Neuron (in vitro differentiated cells): ENCODE measurements around the gene FAM227B.

Experiments
- H2AFZ ChIP-seq: one replicate; pipeline ENCODE4 v1.6.1; 2013; ENCODE audit warnings: low read depth, mild to moderate bottlenecking, inconsistent platforms, low read length, moderate library complexity
- H3K27me3 ChIP-seq: one replicate; pipeline ENCODE4 v1.6.1; 2013; ENCODE audit warnings: low read length; ENCODE audit not compliant: insufficient read depth
- H3K36me3 ChIP-seq: one replicate; pipeline ENCODE4 v1.6.1; 2013; ENCODE audit warnings: low read length; ENCODE audit not compliant: insufficient read depth
- H3K4me1 ChIP-seq: one replicate; pipeline ENCODE4 v1.6.1; 2013; ENCODE audit warnings: low read length; ENCODE audit not compliant: insufficient read depth
- H3K4me3 ChIP-seq: 2 replicates; pipeline ENCODE4 v1.5.1; 2013; ENCODE audit warnings: mild to moderate bottlenecking, low read length, moderate library complexity
- H3K9me3 ChIP-seq: one replicate; pipeline ENCODE4 v1.6.1; 2013; ENCODE audit warnings: low read length

Gene FAM227B

DNA sequence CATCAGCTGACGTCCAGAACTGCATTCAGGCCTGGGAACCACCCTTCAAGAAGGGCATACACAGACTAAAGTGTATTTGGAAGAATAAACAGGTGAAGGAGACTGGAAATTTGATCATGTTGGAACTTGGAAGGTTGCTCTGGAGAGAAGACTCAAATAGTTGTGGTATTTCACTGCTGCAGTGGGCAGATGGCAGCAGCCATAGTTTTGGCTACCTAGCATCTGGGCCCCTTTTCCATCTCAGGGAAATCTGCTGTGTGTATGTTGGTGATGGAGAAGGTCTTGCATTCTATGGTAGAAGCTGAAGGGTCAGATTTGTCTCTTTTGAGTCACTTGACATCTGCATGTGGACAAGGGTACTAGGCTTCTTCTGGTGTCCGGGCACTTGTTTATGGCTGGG is 311.9 kb downstream of the FAM227B start:
- Histone ChIP-seq H3K36me3 (peaks cover 2% of the 10 kb centered on the region), H3K9me3 (no peaks in the 10 kb centered on the region), H2AFZ (no peak overlapping the region), H3K4me1 (no peaks in the 10 kb centered on the region), H3K27me3 (no peaks in the 10 kb centered on the region), H3K4me3 (no peak overlapping the region)

DNA sequence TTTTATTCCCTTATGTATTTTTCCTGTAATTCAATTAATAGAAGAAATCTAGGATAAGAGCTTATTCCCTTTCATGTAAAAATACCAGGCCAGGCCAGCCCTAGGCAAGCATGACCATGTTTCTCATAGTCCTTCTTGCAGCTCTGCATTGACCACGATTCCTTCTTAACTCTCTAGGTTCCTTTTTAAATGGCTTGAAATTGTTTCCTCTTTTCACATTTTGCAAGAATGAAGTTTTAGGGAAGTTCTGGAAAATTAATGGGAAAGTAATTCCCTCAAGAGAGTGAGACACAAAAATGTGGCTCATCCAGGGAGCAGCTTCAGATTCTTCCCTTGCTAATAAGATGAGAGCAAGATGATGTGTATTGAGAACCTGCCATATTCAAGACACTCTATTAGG is 314.1 kb downstream of the FAM227B start:
- no peak overlapping the region for H3K4me3 ChIP-seq
- H3K27me3 ChIP-seq = no peaks in the 10 kb centered on the region
- H2AFZ ChIP-seq = no peak overlapping the region
- H3K36me3 ChIP-seq = peaks cover 5% of the 10 kb centered on the region
- H3K4me1 ChIP-seq = no peaks in the 10 kb centered on the region
- H3K9me3 ChIP-seq = no peaks in the 10 kb centered on the region

DNA sequence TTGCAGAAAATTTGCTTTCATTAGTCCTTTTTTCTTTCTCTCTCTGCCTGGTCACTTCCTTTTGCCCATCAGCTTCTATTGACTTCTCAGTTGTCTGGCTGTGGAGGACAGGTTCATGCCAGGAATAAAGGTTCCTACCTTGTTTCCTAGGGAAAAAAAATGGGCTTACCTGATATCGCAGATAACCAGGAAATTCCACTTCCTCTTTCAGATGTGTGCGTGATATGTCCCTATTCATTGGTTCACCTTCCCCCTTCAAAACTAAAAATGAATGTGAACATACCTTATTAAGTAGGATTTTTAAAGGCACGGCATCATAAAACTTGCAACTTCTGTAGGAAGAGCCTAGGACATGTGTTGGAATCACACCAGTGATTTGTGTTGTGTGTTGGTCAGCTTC is 317.6 kb downstream of the FAM227B start:
- Histone ChIP-seq H3K4me1 (no peaks in the 10 kb centered on the region), H3K27me3 (no peaks in the 10 kb centered on the region), H3K4me3 (no peak overlapping the region), H2AFZ (no peak overlapping the region), H3K36me3 (peaks cover 5% of the 10 kb centered on the region), H3K9me3 (no peaks in the 10 kb centered on the region)

DNA sequence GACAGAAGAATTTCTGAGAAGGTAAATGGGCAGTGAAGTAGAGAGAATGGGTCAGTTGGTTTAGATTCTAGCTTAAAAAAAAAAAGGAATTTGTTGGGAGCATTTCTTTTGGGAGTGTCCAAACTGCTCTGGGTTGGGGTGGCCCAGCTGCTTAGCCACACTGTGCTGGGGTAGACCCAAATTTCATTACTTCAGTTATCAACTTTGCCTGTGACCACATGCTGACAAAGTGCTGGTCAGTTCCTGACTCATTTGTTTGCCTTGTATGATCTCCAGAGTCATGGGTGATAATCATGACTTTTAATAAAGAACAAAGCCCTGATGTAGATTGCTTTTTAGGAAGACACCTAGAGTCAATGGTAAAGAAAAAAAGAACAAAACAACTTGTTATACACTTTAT is 319.1 kb downstream of the FAM227B start:
- no peaks in the 10 kb centered on the region for H3K27me3 ChIP-seq
- no peaks in the 10 kb centered on the region for H3K9me3 ChIP-seq
- H3K4me3 ChIP-seq = no peak overlapping the region
- H3K4me1 ChIP-seq = no peaks in the 10 kb centered on the region
- no peak overlapping the region for H2AFZ ChIP-seq
- H3K36me3 ChIP-seq = peaks cover 5% of the 10 kb centered on the region

DNA sequence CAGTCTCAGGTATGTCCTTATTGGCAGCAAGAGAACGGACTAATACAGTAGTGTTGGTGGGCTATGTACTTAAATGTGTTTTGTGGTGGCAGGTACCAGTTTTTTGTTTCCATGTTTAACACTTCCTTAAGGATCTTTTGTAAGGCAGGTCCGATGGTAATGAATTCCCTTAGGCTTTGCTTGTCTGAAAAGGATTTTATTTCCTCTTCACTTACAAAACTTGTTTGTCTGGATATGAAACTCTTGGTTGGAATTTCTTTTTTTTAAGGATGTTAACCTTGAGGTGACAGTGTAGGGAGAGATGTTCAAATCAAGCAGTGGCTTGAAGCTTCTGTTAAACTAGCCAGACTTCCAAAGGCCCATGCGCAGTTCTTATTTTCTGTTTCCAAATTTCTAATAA is 319.8 kb downstream of the FAM227B start:
- H3K27me3 ChIP-seq = no peaks in the 10 kb centered on the region
- no peak overlapping the region for H2AFZ ChIP-seq
- no peak overlapping the region for H3K4me3 ChIP-seq
- H3K4me1 ChIP-seq = no peaks in the 10 kb centered on the region
- H3K36me3 ChIP-seq = peaks cover 5% of the 10 kb centered on the region
- H3K9me3 ChIP-seq = no peaks in the 10 kb centered on the region

DNA sequence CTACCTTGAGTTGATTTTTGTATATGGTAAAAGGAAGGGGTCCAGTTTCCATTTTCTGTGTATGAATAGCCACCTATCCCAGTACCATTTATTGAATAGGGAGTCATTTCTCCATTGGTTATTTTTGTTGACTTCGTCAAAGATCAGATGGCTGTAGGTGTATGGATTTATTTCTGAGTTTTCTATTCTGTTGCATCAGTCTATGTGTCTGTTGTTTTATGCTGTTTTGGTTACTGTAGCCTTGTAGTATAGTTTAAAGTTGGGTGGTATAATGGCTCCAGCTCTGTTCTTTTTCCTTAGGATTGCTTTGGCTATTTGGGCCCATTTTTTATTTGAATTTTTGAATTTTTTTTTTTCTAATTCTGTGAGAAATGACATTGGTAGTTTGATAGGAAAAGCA is 323.0 kb downstream of the FAM227B start:
- Histone ChIP-seq H3K4me3 (no peak overlapping the region), H3K4me1 (no peaks in the 10 kb centered on the region), H3K9me3 (no peaks in the 10 kb centered on the region), H3K36me3 (no peaks in the 10 kb centered on the region), H2AFZ (no peak overlapping the region), H3K27me3 (no peaks in the 10 kb centered on the region)

DNA sequence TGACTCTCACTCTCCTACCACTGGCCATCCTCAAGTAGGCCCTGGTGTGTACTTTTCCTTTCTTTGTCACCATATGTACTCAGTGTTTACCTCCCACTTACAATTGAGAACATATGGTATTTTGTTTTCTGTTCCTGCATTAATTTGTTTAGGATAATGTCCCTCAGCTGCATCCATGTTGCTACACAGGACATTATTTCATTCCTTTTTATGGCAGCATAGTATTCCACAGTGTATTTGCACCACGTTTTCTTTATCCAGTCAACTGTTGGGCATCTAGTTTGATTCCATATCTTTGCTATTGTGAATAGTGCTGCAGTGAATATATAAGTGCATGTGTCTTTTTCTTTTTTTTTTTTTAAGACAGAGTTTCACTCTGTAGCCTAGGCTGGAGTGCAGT is 324.4 kb downstream of the FAM227B start:
- H3K27me3 ChIP-seq = no peaks in the 10 kb centered on the region
- H3K4me1 ChIP-seq = peaks cover 2% of the 10 kb centered on the region
- no peaks in the 10 kb centered on the region for H3K36me3 ChIP-seq
- H2AFZ ChIP-seq = no peak overlapping the region
- no peaks in the 10 kb centered on the region for H3K9me3 ChIP-seq
- H3K4me3 ChIP-seq = no peak overlapping the region

DNA sequence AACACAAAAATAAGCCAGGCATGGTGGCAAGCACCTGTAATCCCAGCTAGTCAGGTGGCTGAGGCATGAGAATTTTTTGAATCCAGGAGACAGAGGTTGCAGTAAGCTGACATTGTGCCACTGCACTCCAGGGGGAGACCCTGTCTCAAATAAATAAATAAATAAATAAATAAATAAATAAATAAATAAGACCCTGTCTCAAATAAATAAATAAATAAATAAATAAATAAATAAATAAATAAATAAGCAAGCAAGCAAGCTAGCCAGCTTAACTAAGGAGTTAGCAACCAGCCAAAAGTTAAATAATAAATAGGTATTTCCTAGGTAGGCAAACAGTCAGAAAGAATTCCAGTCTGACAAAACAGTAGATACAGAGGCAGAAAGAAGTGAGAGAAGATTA is 326.7 kb downstream of the FAM227B start:
- Histone ChIP-seq H3K4me1 (peaks cover 5% of the 10 kb centered on the region), H2AFZ (no peak overlapping the region), H3K4me3 (no peak overlapping the region), H3K36me3 (no peaks in the 10 kb centered on the region), H3K27me3 (no peaks in the 10 kb centered on the region), H3K9me3 (no peaks in the 10 kb centered on the region)

DNA sequence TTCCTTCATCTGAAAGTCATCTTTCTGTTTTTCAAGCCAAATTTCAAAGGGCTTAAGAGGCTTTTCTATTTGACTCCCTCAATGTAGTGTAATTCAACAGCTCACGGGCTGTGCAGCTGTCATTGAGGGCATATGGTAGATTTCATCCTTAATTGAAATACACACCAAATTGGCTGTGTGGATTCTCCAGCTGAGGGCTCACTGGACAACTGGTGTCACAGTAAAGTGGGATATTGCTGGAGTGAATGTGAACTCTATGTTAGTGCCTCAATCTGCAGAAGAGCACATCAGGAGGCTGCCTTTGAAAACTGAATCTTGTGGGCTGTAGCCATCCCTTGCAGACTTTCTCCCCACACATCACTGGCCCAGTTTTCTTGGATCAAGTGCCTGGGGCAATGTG is 330.4 kb downstream of the FAM227B start:
- peaks cover 3% of the 10 kb centered on the region for H3K36me3 ChIP-seq
- no peaks in the 10 kb centered on the region for H3K27me3 ChIP-seq
- H3K9me3 ChIP-seq = no peaks in the 10 kb centered on the region
- no peak overlapping the region for H2AFZ ChIP-seq
- H3K4me1 ChIP-seq = peaks cover 5% of the 10 kb centered on the region
- no peak overlapping the region for H3K4me3 ChIP-seq

DNA sequence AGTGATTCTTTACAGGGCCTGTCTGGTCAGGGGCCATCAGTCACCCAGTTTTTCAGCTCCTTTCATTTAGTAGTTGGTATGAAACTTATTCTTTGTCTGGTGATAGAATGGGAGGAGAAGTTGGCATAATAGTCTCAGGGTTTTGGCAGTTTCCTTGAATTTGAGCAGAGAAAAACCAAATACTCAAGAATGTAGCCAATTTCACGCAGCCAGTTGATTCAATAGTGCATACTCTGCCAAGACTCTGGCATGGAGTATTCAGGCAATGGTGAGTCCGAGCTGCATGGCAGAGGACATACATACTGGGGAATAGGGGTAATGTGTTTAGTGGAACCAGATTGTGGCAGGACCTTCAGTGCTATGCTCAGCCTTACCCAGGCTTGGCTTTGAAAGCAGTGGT is 332.2 kb downstream of the FAM227B start:
- Histone ChIP-seq H3K9me3 (no peaks in the 10 kb centered on the region), H2AFZ (no peak overlapping the region)

DNA sequence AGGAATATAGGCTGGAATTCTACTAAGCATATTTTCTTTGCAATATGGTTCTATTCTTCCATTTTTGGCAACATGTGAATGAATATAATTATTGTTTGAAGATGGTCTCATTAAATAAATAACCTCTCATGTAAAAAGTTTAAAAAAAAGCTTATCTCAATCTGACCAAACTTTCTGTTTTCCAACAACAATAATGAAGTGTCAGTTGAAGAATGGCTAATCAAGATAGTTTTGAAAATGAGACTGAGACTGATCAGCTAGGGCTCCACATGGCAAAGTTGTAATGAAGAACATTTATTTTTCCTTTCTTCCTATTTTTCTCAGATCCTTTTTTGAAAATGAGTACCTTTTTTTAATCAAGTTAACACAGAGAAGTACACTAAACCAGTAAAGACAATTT is 333.1 kb downstream of the FAM227B start:
- no peaks in the 10 kb centered on the region for H3K27me3 ChIP-seq
- H3K4me3 ChIP-seq = no peak overlapping the region
- H2AFZ ChIP-seq = no peak overlapping the region
- H3K4me1 ChIP-seq = peaks cover 5% of the 10 kb centered on the region
- H3K36me3 ChIP-seq = peaks cover 8% of the 10 kb centered on the region
- H3K9me3 ChIP-seq = no peaks in the 10 kb centered on the region

More for the DNA sequence above, 332.2 kb downstream of the FAM227B start:
- H3K4me3 ChIP-seq = no peak overlapping the region
- peaks cover 7% of the 10 kb centered on the region for H3K36me3 ChIP-seq
- H3K27me3 ChIP-seq = no peaks in the 10 kb centered on the region
- H3K4me1 ChIP-seq = peaks cover 5% of the 10 kb centered on the region

DNA sequence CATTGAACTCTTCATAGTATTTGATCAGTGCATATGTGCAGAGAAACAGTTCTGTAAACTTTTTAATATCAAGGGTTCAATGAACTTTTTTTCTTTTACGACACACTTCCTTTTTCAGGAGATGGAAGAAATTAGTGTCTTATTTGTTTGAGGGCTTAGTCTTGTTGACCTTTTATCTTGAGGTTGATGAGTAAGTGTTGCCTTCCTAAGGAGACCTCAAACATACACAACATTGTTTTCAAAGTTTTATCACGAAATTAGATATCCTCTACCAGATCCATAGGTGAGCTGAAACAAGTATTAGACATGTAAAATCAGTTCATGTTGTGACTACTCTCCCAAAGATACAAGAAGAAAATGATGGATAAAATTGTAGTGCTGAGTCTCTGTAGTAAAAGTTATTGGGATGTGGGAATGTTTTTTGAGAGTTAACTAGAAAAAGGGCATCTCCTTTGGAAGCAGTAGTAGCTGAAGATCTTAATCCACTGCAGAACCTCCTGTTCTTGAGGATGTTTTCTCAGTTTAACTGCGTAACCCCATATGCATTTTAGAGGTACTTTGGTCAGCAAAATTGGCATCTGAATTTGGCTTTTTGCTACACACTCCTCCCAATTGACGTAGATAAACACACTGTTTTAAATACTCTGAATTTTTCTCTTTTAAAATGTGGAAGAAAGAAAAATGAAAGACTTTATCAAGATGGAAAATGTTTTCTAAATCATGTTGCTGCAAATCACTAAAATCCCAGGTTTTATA is 333.8 kb downstream of the FAM227B start:
- Histone ChIP-seq H3K4me3 (no peak overlapping the region), H2AFZ (no peak overlapping the region), H3K4me1 (peaks cover 5% of the 10 kb centered on the region), H3K9me3 (no peaks in the 10 kb centered on the region), H3K27me3 (no peaks in the 10 kb centered on the region), H3K36me3 (peaks cover 10% of the 10 kb centered on the region)

DNA sequence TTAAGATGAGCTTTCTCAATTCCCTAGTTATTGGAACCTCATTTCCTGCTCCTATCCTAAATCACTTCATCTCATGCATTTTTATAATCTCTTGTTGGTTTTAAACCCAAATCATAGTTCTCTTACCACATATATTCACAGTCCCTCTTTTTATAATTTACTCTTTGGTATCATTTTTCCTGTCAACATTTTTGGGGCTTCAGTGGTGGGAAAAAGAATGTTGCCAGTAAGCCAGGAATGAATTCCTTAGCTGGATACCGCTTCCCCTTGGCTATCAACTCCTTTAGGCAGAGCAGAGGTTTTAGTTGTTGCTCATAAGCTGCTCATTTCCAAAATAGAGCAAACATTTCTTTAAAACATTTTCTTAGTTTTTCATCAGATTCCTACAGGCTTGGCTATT is 338.3 kb downstream of the FAM227B start:
- no peaks in the 10 kb centered on the region for H3K27me3 ChIP-seq
- no peaks in the 10 kb centered on the region for H3K9me3 ChIP-seq
- no peaks in the 10 kb centered on the region for H3K4me1 ChIP-seq
- no peak overlapping the region for H2AFZ ChIP-seq
- H3K4me3 ChIP-seq = no peak overlapping the region
- H3K36me3 ChIP-seq = peaks cover 10% of the 10 kb centered on the region
